Endothelial cell of umbilical vein (primary cell): ENCODE measurements around the gene TPO. TPM values are rescaled to one million over a fixed set of nuclear protein-coding genes. Genes with fewer than 3 reads are reported as not detected.

Source experiments
- BruUV-seq: library from RNA; stranded (reverse); fragments of 400-500 nt; replicated peaks from 2 replicates; lab custom pipeline; 2021; lab: Mats Ljungman, UMichigan
- CTCF ChIA-PET: fragments of 300-600, 350-600 bp; sonication (Branson Sonifier 250); formaldehyde crosslinking; loops from one replicate; lab custom pipeline; 2021; ENCODE audit warnings: antibody characterized with exemption, inconsistent platforms; lab: Charles Lee
- POLR2A ChIA-PET: fragments of 300-600, 350-600 bp; sonication (Branson Sonifier 250); formaldehyde crosslinking; loops from one replicate; lab custom pipeline; 2021; ENCODE audit warnings: antibody characterized with exemption, inconsistent platforms; lab: Charles Lee
- DNase-seq: peaks from one replicate; pipeline ENCODE4 v3.0.0-alpha.2; 2011; ENCODE audit warnings: low read depth, low spot score
- FAIRE-seq: peaks from 2 replicates; lab custom pipeline; 2011; peaks lifted over from hg19 to GRCh38; lab: Jason Lieb, UNC
- H2AFZ ChIP-seq: 2 replicates; pipeline ENCODE4 v1.6.0; 2012; ENCODE audit warnings: low read depth, low read length, control low read depth, inconsistent platforms
- H3K27ac ChIP-seq: 2 replicates; pipeline ENCODE4 v1.5.1; 2011; ENCODE audit warnings: low read depth, mild to moderate bottlenecking, control low read depth, low read length, moderate library complexity; ENCODE audit not compliant: insufficient read depth
- H3K27me3 ChIP-seq, 2 experiments: 2 replicates each; pipeline versions ENCODE4 v1.6.0 to v1.6.1; 2011; ENCODE audit warnings: low read length in 2 of 2, mixed read lengths in 1 of 2; ENCODE audit not compliant: control insufficient read depth in 2 of 2, insufficient read depth in 2 of 2
- H3K36me3 ChIP-seq, 2 experiments: 2 replicates in 1 of 2; 3 replicates in 1 of 2; pipeline ENCODE4 v1.5.1; 2011; ENCODE audit warnings: low read length in 2 of 2, mild to moderate bottlenecking in 1 of 2, moderate library complexity in 1 of 2; ENCODE audit not compliant: control insufficient read depth in 2 of 2, insufficient read depth in 2 of 2; ENCODE audit errors: extremely low read depth in 1 of 2
- H3K4me1 ChIP-seq: 3 replicates; pipeline ENCODE4 v1.5.1; 2011; ENCODE audit warnings: mild to moderate bottlenecking, low read length; ENCODE audit not compliant: control insufficient read depth, insufficient read depth; ENCODE audit errors: extremely low read depth
- H3K4me2 ChIP-seq: 2 replicates; pipeline ENCODE4 v1.6.1; 2011; ENCODE audit warnings: low read length, control low read depth, mixed read lengths; ENCODE audit not compliant: insufficient read depth
- H3K4me3 ChIP-seq, 3 experiments: fragments of 200-600 bp in 1 of 3; sonication (generic), shearing (Covaris generic) in 1 of 3; replicated peaks in 1 of 3; 2 replicates each; pipeline ENCODE4 v1.5.1; 2011 to 2016; ENCODE audit warnings: control low read depth in 3 of 3, low read length in 3 of 3, mild to moderate bottlenecking in 2 of 3, inconsistent platforms in 1 of 3, low read depth in 1 of 3, moderate library complexity in 1 of 3; ENCODE audit not compliant: insufficient read depth in 1 of 3
- H3K79me2 ChIP-seq: 2 replicates; pipeline ENCODE4 v1.6.0; 2012; ENCODE audit warnings: low read length, inconsistent platforms; ENCODE audit not compliant: control insufficient read depth, insufficient read depth
- H3K9ac ChIP-seq: replicated peaks from 2 replicates; pipeline ENCODE3; 2011; ENCODE audit warnings: low read length, control low read depth; ENCODE audit not compliant: insufficient read depth; ENCODE audit errors: extremely low read depth
- H3K9me1 ChIP-seq: replicated peaks from 3 replicates; pipeline ENCODE4 v1.6.0; 2011; ENCODE audit warnings: mild to moderate bottlenecking, low read length; ENCODE audit not compliant: control insufficient read depth, insufficient read depth; ENCODE audit errors: extremely low read depth
- H3K9me3 ChIP-seq: replicated peaks from 2 replicates; pipeline ENCODE4 v1.5.1; 2012; ENCODE audit warnings: low read length, inconsistent platforms; ENCODE audit not compliant: control insufficient read depth, insufficient read depth
- H4K20me1 ChIP-seq: replicated peaks from 2 replicates; pipeline ENCODE3; 2011; ENCODE audit warnings: mild to moderate bottlenecking, low read length; ENCODE audit not compliant: control insufficient read depth, insufficient read depth; ENCODE audit errors: extremely low read depth
- CTCF ChIP-seq, 2 donors: IDR thresholded peaks; 1 replicate in 1 of 2; 2 replicates in 1 of 2; pipeline ENCODE4 v1.5.1; 2011; ENCODE audit warnings: low read length in 2 of 2, mild to moderate bottlenecking in 2 of 2, moderate library complexity in 2 of 2, control low read depth in 1 of 2, inconsistent platforms in 1 of 2, low read depth in 1 of 2; ENCODE audit not compliant: insufficient read depth in 1 of 2; ENCODE audit errors: extremely low read depth in 1 of 2
- EZH2 ChIP-seq: IDR thresholded peaks from 2 replicates; pipeline ENCODE4 v1.6.1; 2012; ENCODE audit warnings: borderline replicate concordance, low read depth, mild to moderate bottlenecking, moderate library complexity, low read length, inconsistent platforms; ENCODE audit not compliant: severe bottlenecking
- FOS ChIP-seq: IDR thresholded peaks from 2 replicates; pipeline ENCODE4 v1.6.1; 2011; ENCODE audit warnings: mild to moderate bottlenecking, low read length, moderate library complexity, borderline replicate concordance; ENCODE audit not compliant: insufficient read depth
- GATA2 ChIP-seq: IDR thresholded peaks from 2 replicates; pipeline ENCODE4 v1.7.0; 2011; ENCODE audit warnings: low read depth, mild to moderate bottlenecking, moderate library complexity, mixed read lengths, low read length; ENCODE audit not compliant: insufficient read length, insufficient read depth
- JUN ChIP-seq: IDR thresholded peaks from 2 replicates; pipeline ENCODE4 v1.6.1; 2011; ENCODE audit warnings: borderline replicate concordance, low read depth; ENCODE audit not compliant: insufficient read length, insufficient read depth
- MYC ChIP-seq: IDR thresholded peaks from one replicate; pipeline ENCODE4 v1.6.1; 2011; ENCODE audit warnings: mild to moderate bottlenecking, low read depth, low read length
- POLR2A ChIP-seq: IDR thresholded peaks from 2 replicates; pipeline ENCODE4 v1.6.1; 2012; ENCODE audit warnings: low read depth, mild to moderate bottlenecking, control low read depth, low read length
- POLR2AphosphoS5 ChIP-seq: IDR thresholded peaks from 2 replicates; pipeline ENCODE4 v1.6.1; 2012; ENCODE audit warnings: low read depth, mild to moderate bottlenecking, control low read depth, low read length, moderate library complexity; ENCODE audit not compliant: insufficient read depth
- dilution Hi-C: fragments of 300-500 bp; cut with MboI; formaldehyde crosslinking; loops from one replicate; pipeline ENCODE4 v1.15.0; 2019; ENCODE audit warnings: low sequenced_read_pairs; ENCODE audit not compliant: extremely low pct_ligation_motif_present
- intact Hi-C: fragments of 100-400 bp; cut with micrococcal nuclease; formaldehyde crosslinking; loops from one replicate; pipeline ENCODE4 v1.10.0; 2022
- polyA plus RNA-seq, 4 experiments: library from polyadenylated mRNA; depleted of rRNA in 3 of 4; stranded (reverse) in 3 of 4; unstranded in 1 of 4; fragments of >200 nt; gene quantifications; 2 replicates each; pipeline versions ENCODE4 v1.2.1 to v1.2.3, GENCODE V29; 2011 to 2012; ENCODE audit warnings: missing spikeins in 1 of 4
- total RNA-seq: library from RNA; stranded (reverse); gene quantifications from 2 replicates; pipeline ENCODE4 v1.2.3, GENCODE V29; 2021

The TPO gene
- total and polyA plus RNA-seq, 2 donors (not counting 3 experiments of a cell fraction or from before 2014, with no cell fraction given): not detected

- CTCF ChIA-PET: interaction anchor here (1.0 kb wide), 1 partner anchor 12 kb away, joined by 3 read pairs; no protein-coding TSS in a partner anchor
- FAIRE-seq (no peak), DNase-seq (no peak)
- POLR2A ChIA-PET: no interaction called here
- Histone ChIP-seq H3K27me3 (no peaks in the 10 kb centered on the region), H3K9me1 (no peaks in the 10 kb centered on the region), H3K79me2 (no peaks in the 10 kb centered on the region), H3K4me2 (no peak overlapping the region), H4K20me1 (no peaks in the 10 kb centered on the region), H3K27ac (no peak overlapping the region), H3K9ac (no peak overlapping the region), H3K4me3 (no peak overlapping the region), H3K9me3 (no peaks in the 10 kb centered on the region), H3K4me1 (no peaks in the 10 kb centered on the region), H2AFZ (no peak overlapping the region), H3K36me3 (no peaks in the 10 kb centered on the region)
- dilution Hi-C loops: no loop called here
- intact Hi-C loops: no loop called here
- no TSS peak for BruUV-seq
- TF ChIP-seq POLR2AphosphoS5 (no peak), JUN (no peak), CTCF (IDR thresholded peaks at IDR 0.05; ENCODE audit: extremely low read depth in 1 of 2, insufficient read depth in 1 of 2, low read depth in 1 of 2, low read length in 2 of 2) (no peak), GATA2 (no peak), MYC (no peak), EZH2 (no peak), FOS (no peak), POLR2A (no peak)
These were observed 125.4 kb downstream of the TPO start for GRCh38 chr2:1538663-1539062.
